Measurements from ENCODE around the gene SLC6A13. TPM values are rescaled to one million over a fixed set of nuclear protein-coding genes. Genes with fewer than 3 reads are reported as not detected.

Gene SLC6A13
- total and polyA plus RNA-seq, 2 of the 13 experiments (the other 11 are each of a cell fraction or from before 2014, with no cell fraction given): 0.05 to 0.15 TPM

DNA sequence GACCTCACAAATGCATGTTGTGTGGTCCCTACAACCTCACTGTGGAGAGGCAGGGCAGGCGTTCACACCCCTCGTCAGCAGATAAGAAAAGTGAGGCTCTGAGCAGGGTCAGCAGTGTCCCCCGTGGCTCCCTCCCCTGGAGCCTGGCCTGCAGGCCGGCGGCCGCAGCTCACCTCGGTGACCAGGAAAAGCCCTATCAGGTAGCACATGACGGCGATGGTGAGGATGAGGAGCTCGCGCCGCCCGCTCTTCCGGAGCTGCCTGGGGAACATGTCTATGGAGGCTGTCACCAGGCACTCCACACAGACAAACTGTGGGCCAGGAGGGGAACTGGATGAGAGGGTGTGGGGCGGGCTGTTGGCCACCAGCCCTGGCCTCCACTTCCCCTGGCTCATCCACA is 66.7 kb downstream of the SLC6A13 start (continued):
- no peak for TF ChIP-seq FOXP1 (IDR thresholded peaks at IDR 0.05)
- no peak for TF ChIP-seq FOXP1 (CRISPR knock-in tag; IDR thresholded peaks at IDR 0.05)
- TF ChIP-seq, protein P1, sequence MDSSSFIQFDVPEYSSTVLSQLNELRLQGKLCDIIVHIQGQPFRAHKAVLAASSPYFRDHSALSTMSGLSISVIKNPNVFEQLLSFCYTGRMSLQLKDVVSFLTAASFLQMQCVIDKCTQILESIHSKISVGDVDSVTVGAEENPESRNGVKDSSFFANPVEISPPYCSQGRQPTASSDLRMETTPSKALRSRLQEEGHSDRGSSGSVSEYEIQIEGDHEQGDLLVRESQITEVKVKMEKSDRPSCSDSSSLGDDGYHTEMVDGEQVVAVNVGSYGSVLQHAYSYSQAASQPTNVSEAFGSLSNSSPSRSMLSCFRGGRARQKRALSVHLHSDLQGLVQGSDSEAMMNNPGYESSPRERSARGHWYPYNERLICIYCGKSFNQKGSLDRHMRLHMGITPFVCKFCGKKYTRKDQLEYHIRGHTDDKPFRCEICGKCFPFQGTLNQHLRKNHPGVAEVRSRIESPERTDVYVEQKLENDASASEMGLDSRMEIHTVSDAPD (CRISPR knock-in tag; IDR thresholded peaks at IDR 0.05): no peak
- no peak for TF ChIP-seq ZNF225 (CRISPR knock-in tag; IDR thresholded peaks at IDR 0.05)
- TF ChIP-seq, protein P2, sequence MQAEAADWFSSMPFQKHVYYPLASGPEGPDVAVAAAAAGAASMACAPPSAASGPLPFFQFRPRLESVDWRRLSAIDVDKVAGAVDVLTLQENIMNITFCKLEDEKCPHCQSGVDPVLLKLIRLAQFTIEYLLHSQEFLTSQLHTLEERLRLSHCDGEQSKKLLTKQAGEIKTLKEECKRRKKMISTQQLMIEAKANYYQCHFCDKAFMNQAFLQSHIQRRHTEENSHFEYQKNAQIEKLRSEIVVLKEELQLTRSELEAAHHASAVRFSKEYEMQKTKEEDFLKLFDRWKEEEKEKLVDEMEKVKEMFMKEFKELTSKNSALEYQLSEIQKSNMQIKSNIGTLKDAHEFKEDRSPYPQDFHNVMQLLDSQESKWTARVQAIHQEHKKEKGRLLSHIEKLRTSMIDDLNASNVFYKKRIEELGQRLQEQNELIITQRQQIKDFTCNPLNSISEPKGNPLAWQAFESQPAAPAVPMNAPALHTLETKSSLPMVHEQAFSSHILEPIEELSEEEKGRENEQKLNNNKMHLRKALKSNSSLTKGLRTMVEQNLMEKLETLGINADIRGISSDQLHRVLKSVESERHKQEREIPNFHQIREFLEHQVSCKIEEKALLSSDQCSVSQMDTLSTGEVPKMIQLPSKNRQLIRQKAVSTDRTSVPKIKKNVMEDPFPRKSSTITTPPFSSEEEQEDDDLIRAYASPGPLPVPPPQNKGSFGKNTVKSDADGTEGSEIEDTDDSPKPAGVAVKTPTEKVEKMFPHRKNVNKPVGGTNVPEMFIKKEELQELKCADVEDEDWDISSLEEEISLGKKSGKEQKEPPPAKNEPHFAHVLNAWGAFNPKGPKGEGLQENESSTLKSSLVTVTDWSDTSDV (CRISPR knock-in tag; IDR thresholded peaks at IDR 0.05): no peak
- no peak for TF ChIP-seq MEIS2 (CRISPR knock-in tag; IDR thresholded peaks at IDR 0.05)
- no peak for TF ChIP-seq KMT2A (CRISPR knock-in tag; IDR thresholded peaks at IDR 0.05)

DNA sequence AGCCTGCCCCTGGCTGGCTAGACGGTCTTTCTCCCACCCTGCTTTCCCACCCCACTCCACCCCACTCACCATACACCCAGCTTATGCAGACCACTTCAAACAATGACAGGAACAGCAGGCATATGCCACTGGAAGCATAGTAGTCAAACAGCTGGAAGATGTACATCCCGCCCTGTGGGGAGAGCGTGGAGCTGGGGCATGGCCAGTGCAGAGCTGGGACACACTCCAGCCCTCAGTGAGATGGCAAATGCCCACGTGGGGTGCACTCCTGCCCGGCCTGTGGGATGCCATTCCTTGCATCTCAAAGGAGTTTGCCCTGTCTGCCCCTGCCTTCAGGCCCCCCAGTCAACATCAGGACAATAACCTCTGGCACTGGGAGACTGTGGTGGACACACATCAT is 67.5 kb downstream of the SLC6A13 start:
- Histone ChIP-seq H3K27me3 (ENCODE audit: control insufficient read depth in 1 of 2, insufficient read depth in 2 of 2, low read length in 2 of 2) (no peaks in the 10 kb centered on the region; a peak in 1 of 5 replicates), H3K79me2 (ENCODE audit: insufficient read depth, low read length) (no peaks in the 10 kb centered on the region), H2AFZ (ENCODE audit: low read length) (no peak overlapping the region), H3K4me2 (ENCODE audit: low read depth, low read length) (no peak overlapping the region), H3K4me3 (replicated peaks in 1 of 3; ENCODE audit: insufficient read depth in 1 of 3, low read depth in 2 of 3, low read length in 3 of 3) (no peak overlapping the region), H3K4me1 (ENCODE audit: insufficient read depth, low read length) (no peaks in the 10 kb centered on the region), H3K27ac (ENCODE audit: extremely low read length, insufficient read depth, low read length) (no peak overlapping the region), H4K20me1 (ENCODE audit: insufficient read depth, low read length) (no peaks in the 10 kb centered on the region), H3K9ac (ENCODE audit: insufficient read depth, low read depth, low read length) (no peak overlapping the region), H3K36me3 (replicated peaks in 1 of 2; ENCODE audit: control insufficient read depth in 1 of 2, insufficient read depth in 2 of 2, low read length in 2 of 2) (no peaks in the 10 kb centered on the region), H3K9me3 (ENCODE audit: low read length) (no peaks in the 10 kb centered on the region)
- ATAC-seq: no peak
- no TSS peak for BruUV-seq (replicated peaks)
- intact Hi-C loops (cut with micrococcal nuclease; ENCODE audit: unreplicated experiment): no loop called here
- FAIRE-seq: no peak
- in situ Hi-C loops (cut with HindIII; ENCODE audit: extremely low pct_ligation_motif_present, low pct_unique_long_range_greater_than_20kb): no loop called here
- 74% methylated on average over 3 of the region's 5 CpGs for WGBS (ENCODE audit: low lambda C conversion rate)
- ChIA-PET POLR2A (no interaction called here), CTCF (ENCODE audit: low intra/inter-chr PET ratio, low total read pairs) (no interaction called here)
- DNase-seq (ENCODE audit: low spot score): no peak
- TF ChIP-seq, protein P3, sequence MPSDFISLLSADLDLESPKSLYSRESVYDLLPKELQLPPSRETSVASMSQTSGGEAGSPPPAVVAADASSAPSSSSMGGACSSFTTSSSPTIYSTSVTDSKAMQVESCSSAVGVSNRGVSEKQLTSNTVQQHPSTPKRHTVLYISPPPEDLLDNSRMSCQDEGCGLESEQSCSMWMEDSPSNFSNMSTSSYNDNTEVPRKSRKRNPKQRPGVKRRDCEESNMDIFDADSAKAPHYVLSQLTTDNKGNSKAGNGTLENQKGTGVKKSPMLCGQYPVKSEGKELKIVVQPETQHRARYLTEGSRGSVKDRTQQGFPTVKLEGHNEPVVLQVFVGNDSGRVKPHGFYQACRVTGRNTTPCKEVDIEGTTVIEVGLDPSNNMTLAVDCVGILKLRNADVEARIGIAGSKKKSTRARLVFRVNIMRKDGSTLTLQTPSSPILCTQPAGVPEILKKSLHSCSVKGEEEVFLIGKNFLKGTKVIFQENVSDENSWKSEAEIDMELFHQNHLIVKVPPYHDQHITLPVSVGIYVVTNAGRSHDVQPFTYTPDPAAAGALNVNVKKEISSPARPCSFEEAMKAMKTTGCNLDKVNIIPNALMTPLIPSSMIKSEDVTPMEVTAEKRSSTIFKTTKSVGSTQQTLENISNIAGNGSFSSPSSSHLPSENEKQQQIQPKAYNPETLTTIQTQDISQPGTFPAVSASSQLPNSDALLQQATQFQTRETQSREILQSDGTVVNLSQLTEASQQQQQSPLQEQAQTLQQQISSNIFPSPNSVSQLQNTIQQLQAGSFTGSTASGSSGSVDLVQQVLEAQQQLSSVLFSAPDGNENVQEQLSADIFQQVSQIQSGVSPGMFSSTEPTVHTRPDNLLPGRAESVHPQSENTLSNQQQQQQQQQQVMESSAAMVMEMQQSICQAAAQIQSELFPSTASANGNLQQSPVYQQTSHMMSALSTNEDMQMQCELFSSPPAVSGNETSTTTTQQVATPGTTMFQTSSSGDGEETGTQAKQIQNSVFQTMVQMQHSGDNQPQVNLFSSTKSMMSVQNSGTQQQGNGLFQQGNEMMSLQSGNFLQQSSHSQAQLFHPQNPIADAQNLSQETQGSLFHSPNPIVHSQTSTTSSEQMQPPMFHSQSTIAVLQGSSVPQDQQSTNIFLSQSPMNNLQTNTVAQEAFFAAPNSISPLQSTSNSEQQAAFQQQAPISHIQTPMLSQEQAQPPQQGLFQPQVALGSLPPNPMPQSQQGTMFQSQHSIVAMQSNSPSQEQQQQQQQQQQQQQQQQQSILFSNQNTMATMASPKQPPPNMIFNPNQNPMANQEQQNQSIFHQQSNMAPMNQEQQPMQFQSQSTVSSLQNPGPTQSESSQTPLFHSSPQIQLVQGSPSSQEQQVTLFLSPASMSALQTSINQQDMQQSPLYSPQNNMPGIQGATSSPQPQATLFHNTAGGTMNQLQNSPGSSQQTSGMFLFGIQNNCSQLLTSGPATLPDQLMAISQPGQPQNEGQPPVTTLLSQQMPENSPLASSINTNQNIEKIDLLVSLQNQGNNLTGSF (CRISPR knock-in tag; IDR thresholded peaks at IDR 0.05): no peak
- no peak for TF ChIP-seq ZNF850 (CRISPR knock-in tag; conservative IDR thresholded peaks at IDR 0.05)
- TF ChIP-seq STAG1 (CRISPR knock-in tag; IDR thresholded peaks at IDR 0.05): no peak
- TF ChIP-seq POLR2A (IDR thresholded peaks at IDR 0.05; ENCODE audit: insufficient read depth in 1 of 2, low read depth in 2 of 2, low read length in 2 of 2): no peak
- no peak for TF ChIP-seq FOXA1 (IDR thresholded peaks at IDR 0.05)
- TF ChIP-seq FOXA1 (CRISPR knock-in tag; IDR thresholded peaks at IDR 0.05): no peak
- TF ChIP-seq U2AF2 (IDR thresholded peaks at IDR 0.05; ENCODE audit: low read depth, low read length): no peak
- TF ChIP-seq, protein P4, sequence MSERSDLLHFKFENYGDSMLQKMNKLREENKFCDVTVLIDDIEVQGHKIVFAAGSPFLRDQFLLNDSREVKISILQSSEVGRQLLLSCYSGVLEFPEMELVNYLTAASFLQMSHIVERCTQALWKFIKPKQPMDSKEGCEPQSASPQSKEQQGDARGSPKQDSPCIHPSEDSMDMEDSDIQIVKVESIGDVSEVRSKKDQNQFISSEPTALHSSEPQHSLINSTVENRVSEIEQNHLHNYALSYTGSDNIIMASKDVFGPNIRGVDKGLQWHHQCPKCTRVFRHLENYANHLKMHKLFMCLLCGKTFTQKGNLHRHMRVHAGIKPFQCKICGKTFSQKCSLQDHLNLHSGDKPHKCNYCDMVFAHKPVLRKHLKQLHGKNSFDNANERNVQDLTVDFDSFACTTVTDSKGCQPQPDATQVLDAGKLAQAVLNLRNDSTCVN (CRISPR knock-in tag; IDR thresholded peaks at IDR 0.05; ENCODE audit: borderline replicate concordance): no peak
- no peak for TF ChIP-seq MLLT10 (CRISPR knock-in tag; IDR thresholded peaks at IDR 0.05)
